VCaP (cell line): ENCODE results near the gene CYP2A7.
A peak's percentile ranks its signal among the peaks of the same experiment; 100 is the strongest.
"Not testable (repeated sequence)": the region's sequence is repeated elsewhere in the genome, so short reads cannot be mapped to it uniquely, and the experiment has no call there.

ENCODE experiments used
- H3K27ac ChIP-seq: fragments of 450-650 bp; 2 replicates; pipeline ENCODE4 v1.5.1; 2017
- TF ChIP-seq, protein P1 (sequence below): fragments of 450-650 bp; conservative IDR thresholded peaks from 2 replicates; pipeline ENCODE4 v1.5.1; 2017; ENCODE audit warnings: mild to moderate bottlenecking, moderate library complexity

Gene CYP2A7

DNA sequence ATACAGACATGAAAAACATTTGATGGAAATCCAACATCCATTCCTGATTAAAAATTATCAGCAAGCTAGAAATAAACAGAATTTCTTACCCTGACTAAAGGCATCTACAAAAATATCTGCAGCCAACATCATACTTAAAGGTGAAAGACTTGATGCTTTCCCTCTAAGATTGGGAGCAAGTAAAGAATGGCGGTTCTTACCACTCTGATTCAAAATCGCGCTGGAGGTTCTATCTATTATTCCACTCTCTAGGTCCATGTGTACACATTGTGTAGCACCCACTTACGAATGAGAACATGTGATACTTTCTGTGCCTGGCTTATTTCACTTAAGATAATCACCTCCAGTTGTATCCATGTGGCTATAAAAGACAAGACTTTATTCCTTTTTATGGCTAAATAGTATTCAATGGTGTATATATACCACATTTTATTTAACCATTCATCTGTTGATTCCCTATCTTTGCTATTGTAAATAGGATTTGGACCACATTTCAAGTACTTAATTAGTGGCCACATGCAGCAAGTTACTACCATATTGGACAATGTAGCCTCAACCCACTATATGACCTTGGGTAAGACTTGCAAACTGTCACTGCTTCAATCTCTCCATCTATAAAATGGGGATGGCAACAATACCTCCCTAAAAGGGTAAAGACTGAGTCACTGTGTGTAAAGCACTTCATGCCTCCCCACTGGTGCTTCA, 38.4 kb upstream of the CYP2A7 start:
- peak overlapping the region; percentile 42; the same call in 1 of the 2 replicates for H3K27ac ChIP-seq
- TF ChIP-seq, protein P1, sequence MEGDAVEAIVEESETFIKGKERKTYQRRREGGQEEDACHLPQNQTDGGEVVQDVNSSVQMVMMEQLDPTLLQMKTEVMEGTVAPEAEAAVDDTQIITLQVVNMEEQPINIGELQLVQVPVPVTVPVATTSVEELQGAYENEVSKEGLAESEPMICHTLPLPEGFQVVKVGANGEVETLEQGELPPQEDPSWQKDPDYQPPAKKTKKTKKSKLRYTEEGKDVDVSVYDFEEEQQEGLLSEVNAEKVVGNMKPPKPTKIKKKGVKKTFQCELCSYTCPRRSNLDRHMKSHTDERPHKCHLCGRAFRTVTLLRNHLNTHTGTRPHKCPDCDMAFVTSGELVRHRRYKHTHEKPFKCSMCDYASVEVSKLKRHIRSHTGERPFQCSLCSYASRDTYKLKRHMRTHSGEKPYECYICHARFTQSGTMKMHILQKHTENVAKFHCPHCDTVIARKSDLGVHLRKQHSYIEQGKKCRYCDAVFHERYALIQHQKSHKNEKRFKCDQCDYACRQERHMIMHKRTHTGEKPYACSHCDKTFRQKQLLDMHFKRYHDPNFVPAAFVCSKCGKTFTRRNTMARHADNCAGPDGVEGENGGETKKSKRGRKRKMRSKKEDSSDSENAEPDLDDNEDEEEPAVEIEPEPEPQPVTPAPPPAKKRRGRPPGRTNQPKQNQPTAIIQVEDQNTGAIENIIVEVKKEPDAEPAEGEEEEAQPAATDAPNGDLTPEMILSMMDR = no peak

DNA sequence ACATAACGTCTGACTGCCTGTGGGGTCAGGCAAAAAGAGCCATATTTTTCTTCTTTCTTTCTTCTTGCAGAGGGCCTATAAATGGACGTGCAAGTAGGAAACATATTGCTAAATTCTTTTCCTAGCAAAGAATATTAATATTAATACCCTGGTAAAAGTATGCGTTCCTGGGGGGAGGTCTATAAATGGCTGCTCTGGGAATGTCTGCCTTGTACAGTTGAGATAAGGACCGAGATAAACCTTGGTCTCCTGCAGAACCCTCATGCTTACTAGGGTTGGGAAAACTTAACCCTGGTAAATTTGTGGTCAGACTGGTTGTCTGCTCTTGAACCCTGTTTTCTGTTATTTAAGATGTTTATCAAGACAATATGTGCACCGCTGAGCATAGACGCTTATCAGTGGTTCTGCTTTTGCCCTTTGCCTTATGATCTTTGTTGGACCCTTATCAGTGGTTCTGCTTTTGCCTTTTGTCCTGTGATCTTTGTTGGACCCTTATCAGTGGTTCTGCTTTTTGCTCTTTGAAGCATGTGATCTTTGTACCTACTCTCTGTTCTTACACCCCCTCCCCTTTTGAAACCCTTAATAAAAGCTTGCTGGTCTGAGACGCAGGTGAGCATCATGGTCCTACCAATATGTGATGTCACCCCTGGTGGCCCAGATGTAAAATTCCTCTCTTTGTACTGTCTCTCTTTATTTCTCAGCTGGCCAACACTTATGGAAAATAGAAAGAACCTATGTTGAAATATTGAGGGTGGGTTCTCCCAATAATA, 37.7 kb upstream of the CYP2A7 start:
- H3K27ac ChIP-seq = not testable (repeated sequence)

- not testable (repeated sequence) for H3K27ac ChIP-seq
These were observed 36.3 kb upstream of the CYP2A7 start for GRCh38 chr19:40918303-40918702.

DNA sequence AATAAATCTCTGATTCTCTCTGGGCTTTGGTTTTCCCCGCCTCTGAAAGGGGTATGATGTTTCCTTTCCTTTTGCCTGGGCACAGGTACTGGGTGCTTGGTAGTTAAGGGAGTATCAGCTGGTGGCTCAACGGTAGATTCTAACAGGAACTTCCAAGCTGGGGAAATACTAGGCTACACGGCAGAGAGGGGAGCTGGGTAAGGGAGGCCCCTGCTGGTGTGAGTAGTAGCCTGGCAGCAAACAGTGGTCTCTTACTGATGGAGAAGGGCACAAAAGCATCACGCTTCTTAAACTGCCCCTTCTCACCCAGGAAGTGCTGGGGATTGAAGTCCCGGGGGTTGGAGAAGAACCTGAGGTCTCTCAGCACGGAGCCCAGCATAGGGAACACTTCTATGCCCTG, 26.9 kb upstream of the CYP2A7 start:
- TF ChIP-seq, protein P1 = no peak

DNA sequence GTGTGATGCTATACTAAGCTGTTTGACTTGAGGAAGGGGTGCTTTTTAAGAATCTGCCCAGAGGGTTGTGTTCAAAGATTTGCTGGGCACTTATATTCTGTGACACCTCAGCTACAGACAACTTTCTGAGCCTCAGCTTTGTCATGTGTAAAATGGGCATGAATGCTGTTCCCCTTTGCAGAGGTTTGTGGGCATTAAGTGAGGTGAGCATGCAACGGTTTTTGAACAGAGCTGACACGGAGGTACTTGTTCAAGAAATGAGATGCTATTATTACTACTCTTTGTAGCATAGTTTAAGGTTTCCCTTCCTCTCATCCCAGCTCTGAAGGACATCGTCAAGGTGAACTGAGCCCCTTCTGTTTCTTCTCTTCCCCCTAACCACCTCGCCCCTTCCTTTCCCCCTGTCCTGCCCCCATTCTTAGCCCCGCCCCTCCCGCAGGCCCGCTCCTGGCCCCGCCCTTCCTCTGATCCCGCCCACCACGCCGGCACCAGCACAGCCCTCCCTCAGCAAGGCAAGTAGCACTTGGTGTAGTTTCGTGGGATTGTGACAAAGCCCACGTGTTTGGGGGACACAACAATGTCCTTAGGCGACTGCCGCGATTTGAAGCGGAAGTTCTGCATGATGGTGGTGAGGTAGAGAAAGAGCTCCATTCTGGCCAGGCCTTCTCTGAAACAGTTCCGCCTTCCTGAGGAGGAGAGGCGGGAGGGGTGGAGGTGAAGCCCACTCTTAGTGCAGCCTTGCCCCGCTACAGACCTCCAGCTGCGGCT, 26.1 kb upstream of the CYP2A7 start:
- TF ChIP-seq, protein P1 = no peak
- H3K27ac ChIP-seq = no peak overlapping the region

More for the DNA sequence above, 26.9 kb upstream of the CYP2A7 start:
- H3K27ac ChIP-seq = no peak overlapping the region

- H3K27ac ChIP-seq = no peak overlapping the region
- TF ChIP-seq, protein P1 = no peak
These were observed 24.5 kb upstream of the CYP2A7 start for GRCh38 chr19:40906512-40906911.

DNA sequence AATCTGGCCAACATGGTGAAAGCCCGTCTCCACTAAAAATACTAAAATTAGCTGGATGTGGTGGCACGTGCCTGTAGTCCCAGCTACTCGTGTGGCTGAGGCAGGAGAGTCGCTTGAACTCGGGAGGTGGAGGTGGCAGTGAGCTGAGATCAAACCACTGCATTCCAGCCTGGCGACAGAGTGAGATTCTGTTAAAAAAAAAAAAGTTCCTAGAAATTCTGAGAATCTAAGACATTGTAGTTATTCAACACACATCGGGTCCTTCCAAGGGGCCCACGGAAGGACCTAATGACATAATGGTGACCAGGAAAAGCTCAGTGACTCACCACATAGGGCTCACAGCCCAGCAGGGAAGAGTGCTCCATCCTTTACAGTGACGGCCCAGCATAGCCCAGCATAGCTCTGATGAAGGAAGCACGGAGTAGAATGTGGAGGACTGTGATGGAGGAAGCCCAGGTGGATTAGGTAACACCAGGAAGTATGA, 22.7 kb upstream of the CYP2A7 start:
- not testable (repeated sequence) for H3K27ac ChIP-seq

DNA sequence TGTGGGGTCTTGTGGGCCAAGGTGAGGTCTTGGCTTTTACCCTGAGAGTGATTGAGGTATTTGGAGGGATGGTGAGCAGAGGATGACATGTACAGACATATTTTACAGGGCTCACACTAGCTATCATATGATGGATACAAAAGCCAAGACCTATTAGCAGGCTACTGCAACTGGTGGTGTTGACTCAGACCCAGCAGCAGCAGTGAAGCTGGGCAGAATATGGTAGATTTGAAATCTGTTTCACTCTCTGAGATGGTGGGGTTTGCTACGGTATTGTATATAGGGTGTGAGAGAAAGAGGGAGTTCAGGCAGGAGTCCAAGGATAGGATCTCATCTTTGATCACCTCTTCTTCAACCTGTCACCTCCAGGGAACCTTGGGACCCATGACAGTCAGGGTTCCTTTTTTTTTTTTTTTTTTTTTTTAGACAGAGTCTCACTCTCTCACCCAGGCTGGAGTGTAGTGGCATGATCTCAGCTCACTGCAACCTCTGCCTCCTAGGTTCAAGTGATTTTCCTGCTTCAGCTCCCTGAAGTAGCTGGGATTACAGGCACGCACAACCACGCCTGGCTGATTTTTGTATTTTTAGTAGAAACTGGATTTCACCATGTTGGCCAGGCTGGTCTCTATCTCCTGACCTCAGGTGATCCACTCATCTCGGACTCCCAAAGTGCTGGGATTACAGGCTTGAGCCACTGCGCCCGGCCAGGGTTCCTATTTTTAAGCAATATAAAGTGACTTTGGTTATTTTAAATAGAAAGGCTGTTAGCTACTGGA, 20.1 kb upstream of the CYP2A7 start:
- not testable (repeated sequence) for H3K27ac ChIP-seq

DNA sequence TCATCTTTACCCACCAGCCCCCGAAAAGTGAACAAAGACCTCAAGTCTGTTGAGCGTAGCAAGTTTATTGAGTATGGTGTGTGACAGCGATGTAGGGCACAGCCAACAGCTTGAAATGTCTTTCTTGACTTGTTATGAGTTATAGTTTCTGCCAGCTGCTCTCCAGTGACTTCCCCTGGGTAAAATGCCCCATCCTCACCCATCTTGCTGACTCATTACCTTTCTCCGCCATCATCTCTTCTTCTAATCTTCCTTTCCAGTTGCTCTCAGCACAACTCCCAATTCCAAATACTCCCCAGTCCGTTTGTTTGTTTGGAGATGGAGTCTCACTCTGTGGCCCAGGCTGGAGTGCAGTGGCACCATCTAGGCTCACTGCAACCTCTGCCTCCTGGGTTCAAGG, 18.5 kb upstream of the CYP2A7 start:
- not testable (repeated sequence) for H3K27ac ChIP-seq

- not testable (repeated sequence) for H3K27ac ChIP-seq
These were observed 17.9 kb upstream of the CYP2A7 start for GRCh38 chr19:40899964-40900363.

DNA sequence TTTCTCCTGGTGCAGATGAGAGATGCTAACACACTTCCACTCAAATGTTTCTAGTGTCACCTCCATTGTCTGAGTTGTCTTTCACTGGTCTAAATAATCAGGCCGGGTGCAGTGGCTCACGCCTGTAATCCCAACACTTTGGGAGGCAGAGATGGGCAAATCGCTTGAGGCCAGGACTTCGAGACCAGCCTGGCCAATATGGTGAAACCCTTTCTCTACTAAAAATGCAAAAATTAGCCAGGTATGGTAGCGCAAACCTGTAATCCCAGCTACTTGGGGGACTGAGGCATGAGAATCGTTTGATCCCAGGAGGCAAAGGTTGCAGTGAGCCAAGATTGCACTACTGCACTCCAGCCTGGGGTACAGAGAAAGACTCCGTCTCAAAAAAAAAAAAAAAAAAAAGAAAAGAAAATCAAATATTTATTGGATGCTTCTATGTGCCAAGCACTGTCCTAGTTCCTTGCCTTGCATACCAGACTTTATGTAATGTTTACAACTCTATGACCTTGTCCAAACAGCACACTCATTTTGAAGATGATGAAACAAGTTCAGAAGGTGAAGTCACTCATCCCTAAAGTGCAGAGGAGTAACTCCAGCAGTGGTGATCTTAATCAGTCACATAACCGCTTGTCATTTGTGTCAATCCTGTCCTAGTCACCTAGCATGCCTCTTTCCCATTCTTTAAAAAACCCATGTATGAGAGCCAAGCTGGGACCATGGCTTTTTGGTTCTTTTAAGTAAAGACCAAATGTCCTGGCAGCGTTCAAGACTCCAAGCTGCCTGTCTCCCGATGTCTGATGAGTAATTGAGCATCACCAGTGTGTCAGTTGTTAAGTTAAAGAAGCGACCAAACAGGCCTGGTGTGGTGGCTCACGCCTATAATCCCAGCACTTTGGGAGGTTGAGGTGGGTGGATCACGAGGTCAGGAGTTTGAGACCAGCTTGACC, 15.1 kb upstream of the CYP2A7 start:
- peak overlapping the region; percentile 32; the same call in 1 of the 2 replicates for H3K27ac ChIP-seq
